ENCODE results near the gene SLC39A11. TPM values are rescaled to one million over a fixed set of nuclear protein-coding genes. Genes with fewer than 3 reads are reported as not detected.
A peak's percentile ranks its signal among the peaks of the same experiment; 100 is the strongest.

SLC39A11 gene
- total and polyA plus RNA-seq, 4 donors, result 9.3 to 49.3 (median 24.7) TPM

DNA sequence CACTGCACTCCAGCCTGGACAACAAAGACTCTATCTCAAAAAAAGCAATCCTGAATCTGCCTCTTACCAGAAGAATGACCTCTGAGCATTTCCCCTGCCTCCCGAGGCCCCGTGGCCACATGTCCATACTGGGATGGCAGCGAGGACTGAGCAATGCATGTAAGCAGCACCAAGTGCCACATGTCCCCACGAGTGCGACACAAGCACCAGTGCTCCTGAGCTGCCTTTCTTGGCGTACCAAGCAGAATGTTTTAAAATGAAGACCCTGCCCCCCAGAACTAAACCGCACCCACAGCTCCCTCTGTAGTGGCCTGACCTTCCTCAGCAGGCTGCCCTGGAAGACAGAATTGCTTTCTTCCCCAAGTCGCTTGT is 373.3 kb downstream of the SLC39A11 start:
- Histone ChIP-seq H3K4me3 (no peak overlapping the region), H3K9me3 (ENCODE audit: control insufficient read depth in 4 of 4, insufficient read depth in 3 of 4, low read length in 3 of 4) (no peaks in the 10 kb centered on the region), H3K9ac (ENCODE audit: insufficient read depth in 1 of 2, low read length in 2 of 2) (no peak overlapping the region), H3K36me3 (ENCODE audit: control insufficient read depth in 4 of 4, insufficient read depth in 4 of 4, low read length in 4 of 4) (no peaks in the 10 kb centered on the region), H3K4me1 (ENCODE audit: control insufficient read depth in 5 of 5, insufficient read depth in 5 of 5, low read length in 5 of 5) (peaks cover 0 to 1% (median 0%) of the 10 kb centered on the region in 5 donors), H3K27ac (ENCODE audit: low read depth in 1 of 2, low read length in 1 of 2) (no peak overlapping the region), H3K27me3 (ENCODE audit: control insufficient read depth in 3 of 3, insufficient read depth in 3 of 3, low read length in 2 of 3) (no peaks in the 10 kb centered on the region)
- DNase-seq (no peak), ATAC-seq (ENCODE audit: insufficient read depth, low FRiP score) (no peak)
- TF ChIP-seq, protein P1, sequence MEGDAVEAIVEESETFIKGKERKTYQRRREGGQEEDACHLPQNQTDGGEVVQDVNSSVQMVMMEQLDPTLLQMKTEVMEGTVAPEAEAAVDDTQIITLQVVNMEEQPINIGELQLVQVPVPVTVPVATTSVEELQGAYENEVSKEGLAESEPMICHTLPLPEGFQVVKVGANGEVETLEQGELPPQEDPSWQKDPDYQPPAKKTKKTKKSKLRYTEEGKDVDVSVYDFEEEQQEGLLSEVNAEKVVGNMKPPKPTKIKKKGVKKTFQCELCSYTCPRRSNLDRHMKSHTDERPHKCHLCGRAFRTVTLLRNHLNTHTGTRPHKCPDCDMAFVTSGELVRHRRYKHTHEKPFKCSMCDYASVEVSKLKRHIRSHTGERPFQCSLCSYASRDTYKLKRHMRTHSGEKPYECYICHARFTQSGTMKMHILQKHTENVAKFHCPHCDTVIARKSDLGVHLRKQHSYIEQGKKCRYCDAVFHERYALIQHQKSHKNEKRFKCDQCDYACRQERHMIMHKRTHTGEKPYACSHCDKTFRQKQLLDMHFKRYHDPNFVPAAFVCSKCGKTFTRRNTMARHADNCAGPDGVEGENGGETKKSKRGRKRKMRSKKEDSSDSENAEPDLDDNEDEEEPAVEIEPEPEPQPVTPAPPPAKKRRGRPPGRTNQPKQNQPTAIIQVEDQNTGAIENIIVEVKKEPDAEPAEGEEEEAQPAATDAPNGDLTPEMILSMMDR (IDR thresholded peaks at IDR 0.05; ENCODE audit: control extremely low read depth, extremely low read depth), result no peak
- 44 to 74% methylated on average over 8 of the region's 8 CpGs for WGBS, 2 donors

DNA sequence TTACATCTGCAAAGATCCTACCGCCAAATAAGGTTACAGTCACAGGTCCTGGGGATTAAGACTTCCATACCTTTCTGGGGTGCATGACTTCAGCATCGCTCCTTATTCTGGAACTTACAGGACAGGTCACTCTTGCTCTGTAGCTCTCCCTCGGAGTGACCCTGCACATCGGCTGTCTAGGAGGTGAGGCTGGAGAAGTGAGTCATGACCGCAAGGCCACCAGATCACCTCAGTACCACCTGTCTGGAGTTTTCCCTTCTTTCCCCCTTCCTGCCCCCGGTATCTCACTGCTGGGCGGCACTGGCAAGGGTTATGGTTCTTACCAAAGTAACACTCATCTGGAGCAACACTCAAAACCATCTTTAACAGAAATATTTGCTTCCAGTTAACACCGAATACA is 374.8 kb downstream of the SLC39A11 start:
- H3K36me3 ChIP-seq (ENCODE audit: control insufficient read depth in 4 of 4, insufficient read depth in 4 of 4, low read length in 4 of 4), result no peaks in the 10 kb centered on the region
- 96 to 97% methylated on average over 8 of the region's 8 CpGs for WGBS, 2 donors
- ATAC-seq (ENCODE audit: insufficient read depth, low FRiP score) (no peak), DNase-seq (no peak)
- H3K4me1 ChIP-seq (ENCODE audit: control insufficient read depth in 5 of 5, insufficient read depth in 5 of 5, low read length in 5 of 5), result peaks cover 0 to 1% (median 0%) of the 10 kb centered on the region in 5 donors
- H3K27me3 ChIP-seq (ENCODE audit: control insufficient read depth in 3 of 3, insufficient read depth in 3 of 3, low read length in 2 of 3), result no peaks in the 10 kb centered on the region
- no peak overlapping the region for H3K4me3 ChIP-seq
- no peak overlapping the region for H3K27ac ChIP-seq (ENCODE audit: low read depth in 1 of 2, low read length in 1 of 2)
- no peaks in the 10 kb centered on the region for H3K9me3 ChIP-seq (ENCODE audit: control insufficient read depth in 4 of 4, insufficient read depth in 3 of 4, low read length in 3 of 4)
- TF ChIP-seq, protein P1 (IDR thresholded peaks at IDR 0.05; ENCODE audit: control extremely low read depth, extremely low read depth), result no peak
- no peak overlapping the region for H3K9ac ChIP-seq (ENCODE audit: insufficient read depth in 1 of 2, low read length in 2 of 2)

- TF ChIP-seq, protein P1 (IDR thresholded peaks at IDR 0.05; ENCODE audit: control extremely low read depth, extremely low read depth), result no peak
- H3K9ac ChIP-seq (ENCODE audit: insufficient read depth in 1 of 2, low read length in 2 of 2), result no peak overlapping the region
- DNase-seq (no peak), ATAC-seq (ENCODE audit: insufficient read depth, low FRiP score) (no peak)
- H3K27me3 ChIP-seq (ENCODE audit: control insufficient read depth in 3 of 3, insufficient read depth in 3 of 3, low read length in 2 of 3), result no peaks in the 10 kb centered on the region
- H3K27ac ChIP-seq (ENCODE audit: low read depth in 1 of 2, low read length in 1 of 2), result no peak overlapping the region
- H3K36me3 ChIP-seq (ENCODE audit: control insufficient read depth in 4 of 4, insufficient read depth in 4 of 4, low read length in 4 of 4), result no peaks in the 10 kb centered on the region
- no peaks in the 10 kb centered on the region for H3K9me3 ChIP-seq (ENCODE audit: control insufficient read depth in 4 of 4, insufficient read depth in 3 of 4, low read length in 3 of 4)
- no peak overlapping the region for H3K4me3 ChIP-seq
- H3K4me1 ChIP-seq (ENCODE audit: control insufficient read depth in 5 of 5, insufficient read depth in 5 of 5, low read length in 5 of 5), result peaks cover 0 to 1% (median 0%) of the 10 kb centered on the region in 5 donors
- 82 to 84% methylated on average over 10 of the region's 10 CpGs for whole genome bisulfite sequencing, 2 donors
Observed at GRCh38 chr17:72717276-72717675, 375.2 kb downstream of the SLC39A11 start.

GRCh38 chr17:72715906-72716572 is 376.4 kb downstream of the SLC39A11 start:
- no peak overlapping the region for H3K9ac ChIP-seq (ENCODE audit: insufficient read depth in 1 of 2, low read length in 2 of 2)
- DNase-seq (peak in 2 of 3 donors; percentile 15 to 30), ATAC-seq (ENCODE audit: insufficient read depth, low FRiP score) (no peak)
- H3K27ac ChIP-seq (ENCODE audit: low read depth in 1 of 2, low read length in 1 of 2), result no peak overlapping the region
- no peak overlapping the region for H3K4me3 ChIP-seq
- peaks cover 0 to 5% (median 2%) of the 10 kb centered on the region in 4 donors for H3K9me3 ChIP-seq (ENCODE audit: control insufficient read depth in 4 of 4, insufficient read depth in 3 of 4, low read length in 3 of 4)
- peaks cover 0 to 1% (median 0%) of the 10 kb centered on the region in 5 donors for H3K4me1 ChIP-seq (ENCODE audit: control insufficient read depth in 5 of 5, insufficient read depth in 5 of 5, low read length in 5 of 5)
- H3K36me3 ChIP-seq (ENCODE audit: control insufficient read depth in 4 of 4, insufficient read depth in 4 of 4, low read length in 4 of 4), result no peaks in the 10 kb centered on the region
- H3K27me3 ChIP-seq (ENCODE audit: control insufficient read depth in 3 of 3, insufficient read depth in 3 of 3, low read length in 2 of 3), result no peaks in the 10 kb centered on the region
- 82 to 85% methylated on average over 23 of the region's 23 CpGs for WGBS, 2 donors
- TF ChIP-seq, protein P1 (IDR thresholded peaks at IDR 0.05; ENCODE audit: control extremely low read depth, extremely low read depth), result no peak

Measured in lung (tissue), 12 donors.